SIG-M5 treated with dmso at 0.1 percent for 504 hours (cell line): Measurements from ENCODE around the gene CLDN22.

Source experiments
- DNase-seq: peaks from one replicate; lab custom pipeline; 2025; ENCODE audit not compliant: unreplicated experiment; lab: John Stamatoyannopoulos, UW

CLDN22 gene

GRCh38 chr4:183284965-183285364 lies 35.1 kb downstream of the CLDN22 start:
- DNase-seq, result no peak

GRCh38 chr4:183284258-183284785 lies 35.8 kb downstream of the CLDN22 start:
- DNase-seq, result no peak

- no peak for DNase-seq
Observed at GRCh38 chr4:183276106-183276505, 44.0 kb downstream of the CLDN22 start.

GRCh38 chr4:183272384-183272783 lies 47.7 kb downstream of the CLDN22 start:
- DNase-seq, result no peak

GRCh38 chr4:183268556-183268955 lies 51.5 kb downstream of the CLDN22 start:
- no peak for DNase-seq
